ENCODE results near the gene SLC22A17.

The SLC22A17 gene

DNA sequence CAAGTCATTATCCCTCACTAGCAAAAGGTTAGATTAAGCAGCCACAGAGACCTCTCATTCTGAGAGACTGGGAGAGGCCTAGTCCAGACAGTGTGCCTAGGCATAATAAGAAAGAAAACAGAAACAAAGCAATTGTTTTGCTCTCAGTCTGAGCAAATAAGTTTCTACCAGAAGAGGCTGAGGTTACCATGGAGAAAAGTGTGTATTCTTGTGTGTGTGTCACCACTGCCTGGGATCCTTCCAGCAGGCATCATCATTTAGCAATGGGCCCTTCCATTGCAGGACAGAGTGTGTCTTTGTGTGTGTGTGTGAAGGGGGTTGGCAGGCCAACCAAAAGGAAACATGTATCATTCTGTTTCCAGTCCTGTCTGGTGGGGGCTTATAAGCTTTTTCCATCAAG lies 8.6 kb upstream of the SLC22A17 start:
- DNase-seq = no peak

- DNase-seq = no peak
Measured at GRCh38 chr14:23360496-23360895, 7.8 kb upstream of the SLC22A17 start.

DNA sequence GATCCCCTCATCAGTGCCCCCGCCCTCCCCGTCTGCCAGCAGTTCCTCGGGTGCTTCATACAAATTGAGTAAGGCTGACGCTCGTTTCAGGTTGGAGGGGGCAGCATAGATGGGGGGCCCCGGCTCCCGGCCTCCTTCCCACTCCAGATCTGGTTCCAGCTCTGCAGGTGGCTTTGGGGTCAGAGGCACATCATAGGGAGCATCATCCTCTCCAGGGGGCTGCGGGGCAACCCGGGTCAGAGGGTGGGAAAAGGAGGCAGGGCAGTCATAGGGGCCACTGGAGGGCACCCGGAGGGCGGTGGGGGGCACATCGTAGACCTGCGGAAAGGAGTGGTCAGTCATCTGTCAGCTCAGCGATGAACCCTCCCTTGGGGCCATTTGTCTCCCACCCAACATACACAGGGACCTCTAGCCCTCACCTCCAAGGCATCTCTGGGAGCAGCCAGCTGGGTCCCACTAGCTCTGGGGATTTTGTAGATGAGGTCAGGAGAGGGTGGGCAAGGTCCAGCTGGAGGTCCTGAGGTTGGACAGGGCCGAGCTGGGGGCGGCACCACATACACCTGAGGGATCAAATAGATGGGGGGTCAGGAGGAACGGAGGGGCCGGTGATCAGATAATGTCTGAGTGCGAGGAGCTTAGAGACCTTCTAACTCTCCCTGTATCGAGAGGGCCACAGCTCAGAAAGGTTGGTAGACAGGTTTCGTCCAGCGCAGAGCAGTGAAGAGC lies 7.2 kb upstream of the SLC22A17 start:
- DNase-seq = no peak

DNA sequence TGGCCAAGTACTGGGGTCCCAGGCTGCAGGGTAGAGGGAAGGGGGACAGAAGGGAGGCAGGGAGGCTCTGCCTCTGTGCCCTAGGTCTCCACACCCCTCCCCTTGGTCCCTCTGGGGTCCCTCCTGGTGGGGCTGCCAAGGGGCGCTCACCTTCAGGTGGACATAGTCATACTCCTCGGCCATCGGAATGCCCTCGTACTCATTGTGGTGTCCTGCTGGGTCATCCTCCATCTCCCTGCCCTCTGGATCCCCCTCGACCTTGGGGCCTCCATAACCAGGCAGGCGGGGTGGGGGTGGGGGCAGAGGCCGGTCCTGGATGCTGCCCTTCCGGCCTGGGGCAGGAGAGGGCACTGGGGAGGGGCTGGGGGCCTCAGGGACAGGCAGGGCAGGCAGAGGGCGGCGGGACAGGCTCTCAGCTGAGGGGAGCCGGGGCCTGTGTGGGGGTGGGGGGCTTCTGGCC lies 6.5 kb upstream of the SLC22A17 start:
- no peak for DNase-seq

- no peak for DNase-seq
Measured at GRCh38 chr14:23358553-23359166, 6.0 kb upstream of the SLC22A17 start.

- no peak for DNase-seq
Measured at GRCh38 chr14:23358042-23358441, 5.4 kb upstream of the SLC22A17 start.

DNA sequence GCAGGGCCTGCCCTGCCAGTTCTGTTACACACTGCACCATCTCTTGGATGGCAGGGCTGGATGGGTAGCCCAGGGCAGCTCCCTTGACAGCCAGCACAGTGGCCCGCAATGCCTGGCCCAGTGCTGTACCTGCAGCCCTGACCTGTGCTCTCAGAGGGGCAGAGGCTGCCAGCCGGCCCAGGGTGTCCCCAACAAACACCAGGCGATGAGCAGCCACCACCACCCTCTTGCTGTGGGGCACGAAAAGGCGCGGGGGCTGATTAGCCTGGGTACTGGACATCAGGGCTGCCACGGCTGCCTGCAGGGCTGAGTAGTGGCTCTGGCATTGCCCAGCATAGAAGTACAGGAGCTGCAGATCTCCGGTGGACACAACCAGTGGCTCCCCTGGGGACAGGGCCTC lies 4.6 kb upstream of the SLC22A17 start:
- DNase-seq = no peak

DNA sequence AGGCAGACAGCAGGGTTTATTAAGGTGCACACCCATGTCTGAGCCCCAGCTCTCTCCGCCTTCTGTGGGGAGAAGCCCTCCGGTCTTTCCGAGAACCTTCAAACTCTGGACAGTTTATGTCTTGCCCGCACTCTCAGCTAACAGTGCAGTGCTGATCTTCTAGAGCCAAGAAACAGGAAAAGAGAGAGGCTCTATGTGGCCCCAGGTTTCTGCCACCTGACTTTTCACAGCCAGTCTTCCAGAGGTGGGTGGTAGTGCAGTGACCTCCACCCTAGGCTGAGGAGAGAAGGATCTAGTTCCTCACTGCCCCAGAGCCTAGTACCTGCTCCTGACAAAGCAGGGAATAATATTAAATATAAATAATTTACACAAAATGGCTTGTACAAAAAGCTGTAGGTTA lies 4.0 kb upstream of the SLC22A17 start:
- DNase-seq = no peak

DNA sequence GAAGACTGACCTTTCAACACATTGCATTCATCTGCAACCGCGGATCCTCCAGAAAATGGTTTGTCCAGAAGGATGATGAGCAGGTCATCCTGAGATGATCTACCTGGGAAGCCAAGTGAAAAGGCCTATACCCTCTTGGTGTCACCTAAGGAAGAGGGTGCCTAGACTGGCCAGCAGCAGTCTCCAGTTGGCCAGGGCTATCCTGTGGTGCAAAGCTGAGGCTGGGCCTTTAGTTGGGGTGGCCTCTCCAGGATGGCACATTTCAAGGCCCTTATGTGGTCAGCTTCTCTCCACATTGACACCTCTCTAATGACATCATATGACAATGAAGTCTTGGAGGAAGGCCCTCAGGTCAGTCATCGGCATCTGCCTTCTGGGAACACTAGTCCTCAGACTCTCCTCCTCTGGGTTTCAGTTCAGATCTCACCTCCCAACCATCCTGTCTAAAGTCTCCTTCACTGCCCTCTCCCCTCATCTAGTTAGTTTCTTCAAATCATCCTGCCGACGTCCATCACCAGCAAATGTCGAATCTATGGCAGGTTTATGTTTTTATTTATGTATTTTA lies 3.3 kb upstream of the SLC22A17 start:
- DNase-seq = no peak

GRCh38 chr14:23354990-23355389 lies 2.3 kb upstream of the SLC22A17 start:
- DNase-seq = no peak

GRCh38 chr14:23353433-23353780 lies 720 bp upstream of the SLC22A17 start:
- DNase-seq = no peak

DNA sequence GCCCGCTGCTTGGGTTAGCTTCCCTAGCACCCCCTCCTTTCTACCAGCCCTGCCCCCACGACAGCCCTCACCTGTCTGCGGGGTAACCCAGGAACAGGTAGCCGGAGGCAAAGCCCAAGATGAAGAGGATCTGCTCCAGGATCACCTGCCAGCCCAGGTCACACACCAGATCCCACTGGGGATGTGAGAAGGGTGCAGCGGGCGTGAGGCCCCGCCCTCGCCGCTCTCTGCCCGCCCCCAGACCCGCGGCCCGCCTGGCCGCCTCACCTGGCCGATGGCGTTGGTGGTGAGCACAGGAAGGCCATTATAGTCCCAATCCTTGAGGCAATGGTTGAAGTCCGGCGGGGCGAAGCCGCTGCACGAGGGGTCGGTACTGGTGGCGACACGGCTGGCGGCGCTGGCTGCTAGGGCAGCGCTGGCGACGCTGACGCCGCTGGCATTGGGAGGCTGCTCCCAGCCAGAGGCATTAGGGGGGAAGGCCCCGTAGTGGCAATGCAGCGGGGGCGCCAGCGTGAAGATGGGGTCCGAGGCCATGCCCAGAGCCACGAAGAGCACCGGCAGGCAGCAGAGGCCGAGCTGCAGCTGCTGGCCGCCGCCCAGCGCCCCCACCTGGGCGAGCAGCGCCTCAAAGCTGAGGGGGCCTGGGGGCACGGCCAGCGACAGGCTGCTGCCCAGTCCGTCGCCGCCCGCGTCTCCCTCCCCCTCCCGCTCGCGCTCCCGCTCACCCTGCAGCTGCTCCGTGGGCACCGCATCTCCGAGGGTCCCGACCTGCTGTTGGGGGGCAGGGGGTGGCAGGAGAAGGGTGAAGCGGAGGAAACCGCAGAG lies 794 bp downstream of the SLC22A17 start:
- DNase-seq = peak; percentile 38

GRCh38 chr14:23349156-23349845 lies 3.4 kb downstream of the SLC22A17 start:
- DNase-seq = no peak

DNA sequence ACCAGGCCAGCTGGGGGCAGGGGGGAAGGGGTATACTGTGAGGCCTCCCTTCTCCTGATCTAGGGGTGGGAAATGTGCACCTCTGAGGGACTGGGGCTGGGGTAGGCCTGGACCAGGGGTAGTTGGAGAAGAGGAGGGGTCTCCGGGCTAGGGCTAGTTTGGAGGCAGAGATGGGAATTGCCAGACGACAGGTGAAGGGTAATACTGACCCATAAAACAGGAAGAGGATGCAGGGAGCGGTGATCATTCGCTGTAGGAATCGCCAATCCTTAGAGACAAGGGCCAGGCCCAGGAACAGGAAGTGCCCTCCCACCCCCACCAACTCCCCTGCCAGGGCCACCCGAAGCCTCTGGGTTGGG lies 4.4 kb downstream of the SLC22A17 start:
- no peak for DNase-seq

GRCh38 chr14:23347406-23348296 lies 5.0 kb downstream of the SLC22A17 start:
- DNase-seq = no peak

DNA sequence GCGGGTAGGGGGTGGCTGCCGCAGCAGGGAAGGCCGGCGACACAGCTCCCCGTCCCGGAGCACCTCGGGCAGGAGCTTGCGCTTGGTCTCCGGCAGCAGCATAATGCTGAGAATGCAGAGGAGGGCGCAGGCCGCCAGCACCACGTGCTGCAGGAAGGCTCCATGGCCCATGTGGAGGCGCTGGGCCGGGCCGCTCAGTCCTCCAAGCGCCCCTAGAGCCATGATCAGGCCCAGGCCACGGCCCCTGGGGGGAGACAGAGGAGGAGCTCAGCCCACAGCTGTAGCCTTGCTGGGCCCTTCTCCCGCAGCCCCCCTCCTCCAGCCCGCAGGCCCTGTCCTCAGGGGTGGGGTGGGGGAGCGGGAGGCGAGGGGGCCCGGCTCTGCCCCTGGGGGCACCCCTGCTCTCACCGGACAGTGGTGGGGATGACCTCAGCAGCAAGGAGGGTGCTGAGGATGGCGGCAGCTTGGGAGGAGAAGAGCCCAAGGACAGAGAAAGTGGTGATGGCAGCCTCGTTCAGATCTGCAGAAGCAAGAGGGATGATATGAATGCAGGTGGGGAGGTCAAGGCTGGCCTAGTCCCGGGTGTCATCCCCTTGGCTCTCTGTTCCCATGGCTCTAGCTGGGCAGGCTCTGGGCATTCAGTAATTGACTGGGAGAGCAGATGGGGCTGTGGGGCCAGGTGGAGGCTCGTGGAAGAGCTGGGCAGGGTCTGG lies 5.8 kb downstream of the SLC22A17 start:
- no peak for DNase-seq

GRCh38 chr14:23345987-23346692 lies 6.5 kb downstream of the SLC22A17 start:
- DNase-seq = no peak

GRCh38 chr14:23344481-23344880 lies 8.2 kb downstream of the SLC22A17 start:
- DNase-seq = no peak

DNA sequence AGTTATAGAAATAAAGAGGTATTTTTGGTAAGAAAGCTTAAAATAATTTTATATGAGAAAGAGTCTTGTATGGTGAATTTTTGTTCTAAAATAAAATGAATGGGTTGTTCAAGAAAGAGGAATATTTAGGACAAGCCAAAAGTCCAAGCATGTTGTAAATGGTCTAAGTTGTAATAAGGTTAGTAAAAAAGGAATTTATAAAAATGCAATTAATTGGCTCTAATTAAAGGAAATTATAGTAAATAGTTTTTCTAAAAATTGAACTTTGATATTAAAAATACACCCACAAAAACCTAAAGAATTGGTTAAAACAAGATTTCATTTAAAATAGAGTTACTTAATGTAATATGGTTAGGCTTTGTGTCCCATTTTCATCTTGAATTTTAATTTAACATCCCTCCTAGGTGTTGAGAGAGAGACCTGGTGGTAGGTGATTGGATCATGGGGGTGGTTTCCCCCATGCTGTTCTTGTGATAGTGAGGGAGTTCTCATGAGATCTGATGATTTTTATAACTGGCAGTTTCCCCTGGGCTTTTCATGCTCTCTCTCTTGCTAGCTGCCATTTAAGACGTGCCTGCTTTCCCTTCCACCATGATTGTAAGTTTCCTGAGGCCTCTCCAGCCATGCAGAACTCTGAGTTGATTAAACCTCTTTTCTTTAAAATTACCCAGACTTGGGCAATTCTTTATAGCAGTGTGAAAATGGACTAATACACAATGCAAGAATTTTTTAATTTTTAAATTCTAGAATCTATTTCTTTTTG lies 13.0 kb downstream of the SLC22A17 start:
- DNase-seq = no peak

DNA sequence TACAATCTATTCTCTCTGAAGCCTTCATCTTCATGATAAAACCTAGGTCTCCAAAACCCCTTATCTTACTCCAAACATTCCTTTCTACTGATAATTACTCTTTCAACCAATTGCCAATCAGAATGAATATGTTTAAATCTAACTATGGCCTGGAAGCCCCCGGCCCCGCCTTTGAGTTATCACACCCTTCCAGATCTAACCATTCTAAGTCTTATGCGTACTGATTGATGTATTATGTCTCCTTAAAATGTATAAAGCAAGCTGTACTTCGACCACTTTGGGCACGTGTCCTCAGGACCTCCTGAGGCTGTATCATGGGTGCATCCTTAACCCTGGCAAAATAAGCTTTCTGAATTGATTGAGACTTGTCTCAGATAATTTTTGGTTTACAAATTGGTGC lies 17.1 kb downstream of the SLC22A17 start:
- no peak for DNase-seq

Data from COR-L47 (cell line).